GM21528 (cell line): ENCODE measurements around the gene RHOA.

Source experiments
- ATAC-seq: cut with Tn5 transposase; IDR thresholded peaks from one replicate; pipeline ENCODE4 v1.9.1; 2021; ENCODE audit warnings: mild to moderate bottlenecking, moderate library complexity; ENCODE audit not compliant: unreplicated experiment, low FRiP score

Gene RHOA

DNA sequence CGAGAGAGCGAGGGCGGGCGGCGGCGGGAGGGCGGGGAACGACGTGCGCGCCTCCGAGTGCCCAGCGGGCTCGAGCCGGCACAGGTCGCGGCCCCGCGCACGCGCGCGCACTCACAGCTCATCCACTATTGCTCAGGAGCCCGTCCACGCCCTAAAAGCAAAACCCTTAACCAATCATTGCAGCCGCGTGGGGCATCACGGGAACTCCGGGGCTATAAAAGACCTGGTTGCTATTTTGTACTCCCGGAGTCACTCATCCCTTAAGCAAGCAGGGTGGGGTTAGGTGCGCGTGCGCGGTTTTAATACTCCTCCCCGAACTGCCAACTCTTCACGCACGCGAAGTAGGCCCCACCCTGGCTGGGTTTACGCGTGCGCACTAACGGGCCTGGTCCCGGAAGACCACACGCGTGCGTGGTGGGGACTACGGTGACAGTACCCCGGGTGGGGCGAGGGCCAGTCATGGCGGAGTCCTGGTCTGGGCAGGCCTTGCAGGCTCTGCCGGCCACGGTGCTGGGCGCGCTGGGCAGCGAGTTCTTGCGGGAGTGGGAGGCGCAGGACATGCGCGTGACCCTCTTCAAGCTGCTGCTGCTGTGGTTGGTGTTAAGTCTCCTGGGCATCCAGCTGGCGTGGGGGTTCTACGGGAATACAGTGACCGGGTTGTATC, at the start of gene RHOA, which contains the start of gene TCTA:
Gene RHOA, minus strand, starts transcription at position 9 of the 664 bp plus-strand sequence. CDS start 36,387 bp downstream, outside the sequence.
Gene TCTA, plus strand, starts transcription at position 456 of the 664 bp plus-strand sequence. Its CDS starts 4 bp downstream, at position 460.
- peak; percentile 75 for ATAC-seq

DNA sequence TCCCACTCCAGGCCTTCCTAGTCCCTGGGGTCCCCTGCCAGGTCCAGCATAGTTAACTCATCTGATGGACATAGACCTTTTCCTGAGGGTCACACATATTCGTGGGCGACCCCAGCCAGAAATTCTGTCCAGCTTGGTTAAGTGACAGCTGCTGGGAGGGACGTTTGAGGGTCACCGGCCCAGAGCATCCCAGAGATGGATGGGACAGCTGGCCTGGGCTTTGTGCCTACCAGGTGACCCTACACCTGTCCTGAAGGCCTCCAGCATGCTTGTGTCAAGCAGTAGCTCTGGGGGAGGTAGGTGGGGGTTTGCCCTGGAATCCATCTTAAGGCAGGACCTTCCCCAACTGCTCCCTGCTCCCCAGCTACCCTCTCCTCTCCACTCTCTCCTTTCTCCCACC, 49.2 kb upstream of the RHOA start:
- no peak for ATAC-seq

DNA sequence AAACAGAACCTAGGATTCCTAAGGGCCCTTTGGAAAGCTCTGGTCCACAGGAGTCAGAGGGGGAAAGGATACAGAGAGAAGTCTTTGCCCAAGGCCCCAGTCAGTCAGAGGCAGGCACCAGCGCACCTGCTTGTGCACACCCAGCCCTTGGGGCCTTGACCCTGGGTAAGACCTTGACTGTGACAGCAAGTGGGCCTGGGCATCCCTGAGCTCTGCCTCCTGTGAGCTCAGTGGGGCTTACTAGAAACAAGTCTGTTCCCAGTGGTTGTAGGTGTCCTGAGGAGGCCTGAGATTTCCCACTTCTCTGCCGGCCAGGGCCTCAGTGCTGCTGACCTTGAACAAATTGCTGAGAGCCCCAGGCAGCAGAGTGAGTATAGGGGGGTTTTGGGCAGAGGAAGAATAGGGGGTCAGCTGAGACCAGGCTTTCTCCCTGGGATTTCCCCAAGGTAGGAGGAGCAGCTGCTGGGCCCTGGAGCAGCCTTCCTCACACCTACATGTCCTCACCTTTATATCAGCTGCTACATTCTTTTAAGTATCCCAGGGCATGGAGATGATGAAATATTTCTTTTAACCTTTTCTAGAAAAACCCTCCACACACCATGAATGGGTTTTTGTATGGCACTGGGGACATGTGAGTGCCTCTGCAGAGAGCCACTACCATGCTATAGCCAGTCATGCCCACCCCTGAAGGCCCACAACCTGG, 48.6 kb upstream of the RHOA start:
- no peak for ATAC-seq

DNA sequence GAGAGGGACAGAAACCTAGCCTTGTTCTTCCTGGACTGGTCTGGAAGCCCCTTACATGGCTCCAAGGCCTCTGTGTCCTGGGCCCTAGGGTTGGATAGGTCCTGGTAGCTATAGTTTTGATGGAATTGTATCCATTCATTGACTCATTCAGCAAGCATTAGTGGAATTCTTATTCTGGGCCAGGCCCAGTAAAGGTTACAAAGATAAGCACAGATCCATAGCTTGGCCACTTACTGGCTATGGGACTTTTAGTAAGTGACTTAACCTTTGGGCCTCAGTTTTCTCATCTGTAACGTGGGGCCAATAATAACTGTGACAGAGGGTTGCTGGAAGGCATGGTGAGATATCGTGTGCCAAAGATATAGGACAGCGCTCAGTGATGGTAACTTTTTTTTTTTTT, 44.7 kb upstream of the RHOA start:
- ATAC-seq, result no peak

DNA sequence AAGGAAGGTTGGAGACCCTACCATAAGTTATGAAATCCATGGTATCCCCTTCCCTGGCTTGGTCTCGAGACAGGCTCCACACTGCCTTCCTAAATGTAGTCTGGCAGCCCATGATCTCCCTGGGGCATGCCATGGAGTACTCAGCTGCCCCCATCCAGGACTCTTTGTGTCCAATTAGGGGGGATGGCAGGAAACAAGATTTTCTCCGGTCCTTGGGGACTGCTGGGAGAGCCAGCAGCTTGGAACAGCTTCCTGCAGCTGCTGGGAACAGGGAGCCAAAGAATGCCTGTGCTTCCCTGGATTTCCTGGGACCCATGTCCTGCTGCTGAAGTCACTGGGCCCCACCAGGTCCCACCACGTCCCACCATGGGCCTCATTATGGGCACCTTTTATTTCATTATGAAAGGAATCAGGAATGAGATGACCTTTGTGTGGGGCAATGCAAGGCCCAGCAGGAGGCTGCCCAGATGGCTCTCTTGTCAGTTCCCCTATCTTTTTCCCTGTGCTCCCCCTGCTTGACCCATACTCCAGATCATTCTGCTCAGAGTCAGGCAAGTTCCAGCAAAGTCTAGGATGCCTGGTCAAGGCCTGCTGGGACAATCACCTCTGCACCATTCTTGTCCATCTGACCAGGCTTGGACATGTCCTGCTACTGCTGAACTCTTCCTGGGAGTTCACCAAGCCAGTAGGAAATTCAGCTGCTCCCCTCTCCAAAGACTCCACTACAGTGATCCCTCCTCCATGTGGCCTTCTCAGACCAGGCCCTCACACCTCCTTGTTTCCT, 43.3 kb upstream of the RHOA start:
- no peak for ATAC-seq

DNA sequence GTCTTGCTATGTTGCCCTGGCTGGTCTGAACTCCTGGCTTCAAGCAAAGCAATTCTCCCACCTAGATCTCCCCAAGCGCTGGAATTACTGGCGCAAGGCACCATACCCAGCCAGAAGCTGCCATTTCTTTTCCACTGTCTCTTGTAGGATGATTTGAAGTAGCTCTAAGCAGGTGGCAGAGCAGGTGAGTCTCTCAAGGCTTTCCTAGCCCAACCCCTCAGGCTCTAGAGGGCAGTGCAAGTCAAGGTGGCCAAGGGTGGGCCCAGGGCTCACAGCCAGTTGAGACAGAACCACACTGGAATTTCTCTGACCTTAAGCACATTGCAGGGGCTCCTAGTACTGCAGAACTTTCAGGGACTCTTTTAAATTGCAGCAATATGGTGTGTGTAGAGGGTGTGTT, 42.7 kb upstream of the RHOA start:
- ATAC-seq, result no peak

DNA sequence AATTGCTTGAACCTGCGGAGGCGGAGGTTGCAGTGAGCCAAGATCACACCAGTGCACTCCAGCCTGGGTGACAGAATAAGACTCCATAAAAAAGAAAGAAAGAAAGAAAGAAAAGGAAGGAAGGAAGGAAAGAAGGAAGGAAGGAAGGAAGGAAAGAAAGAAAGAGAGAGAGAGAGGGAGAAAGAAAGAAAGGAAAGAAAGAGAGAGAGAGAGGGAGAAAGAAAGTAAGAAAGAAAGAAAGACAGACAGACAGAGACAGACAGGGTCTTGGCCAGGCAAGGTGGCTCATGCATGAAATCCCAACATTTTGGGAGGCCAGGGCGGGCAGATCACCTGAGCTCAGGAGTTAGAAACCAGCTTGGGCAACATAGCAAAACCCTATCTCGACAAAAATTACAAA, 41.8 kb upstream of the RHOA start:
- ATAC-seq, result no peak

DNA sequence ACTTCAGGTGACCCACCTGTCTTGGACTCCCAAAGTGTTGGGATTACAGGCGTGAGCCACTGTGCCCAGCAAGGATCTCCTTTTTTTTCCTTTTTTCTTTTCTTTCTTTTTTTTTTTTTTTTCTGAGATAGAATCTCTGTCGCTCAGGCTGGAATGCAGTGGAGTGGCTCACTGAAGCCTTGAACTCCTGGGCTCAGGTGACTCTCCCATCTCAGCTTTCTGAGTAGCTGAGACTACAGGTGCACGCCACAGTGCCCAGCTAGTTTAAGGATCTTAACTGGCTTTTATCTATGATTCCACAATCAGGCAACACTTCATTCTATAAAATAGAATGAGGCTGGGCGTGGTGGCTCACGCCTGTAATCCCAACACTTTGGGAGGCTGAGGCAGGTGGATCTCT, 33.6 kb upstream of the RHOA start:
- no peak for ATAC-seq

DNA sequence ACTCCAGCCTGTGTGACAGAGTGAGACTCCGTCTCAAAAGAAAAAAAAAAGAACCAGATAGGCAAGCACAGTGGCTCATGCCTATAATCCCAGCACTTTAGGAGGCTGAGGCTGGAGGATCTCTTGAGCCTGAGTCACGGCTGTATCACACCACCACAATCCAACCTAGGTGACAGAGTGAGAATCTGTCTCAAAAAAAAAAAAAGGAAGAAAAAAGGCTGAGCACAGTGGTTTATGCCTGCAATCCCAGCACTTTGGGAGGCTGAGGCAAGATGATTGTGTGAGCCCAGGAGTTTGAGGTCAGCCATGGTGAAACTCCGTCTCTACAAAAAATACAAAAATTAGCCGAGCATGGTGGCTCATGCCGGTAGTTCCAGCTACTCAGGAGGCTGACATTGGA, 23.0 kb upstream of the RHOA start:
- no peak for ATAC-seq

DNA sequence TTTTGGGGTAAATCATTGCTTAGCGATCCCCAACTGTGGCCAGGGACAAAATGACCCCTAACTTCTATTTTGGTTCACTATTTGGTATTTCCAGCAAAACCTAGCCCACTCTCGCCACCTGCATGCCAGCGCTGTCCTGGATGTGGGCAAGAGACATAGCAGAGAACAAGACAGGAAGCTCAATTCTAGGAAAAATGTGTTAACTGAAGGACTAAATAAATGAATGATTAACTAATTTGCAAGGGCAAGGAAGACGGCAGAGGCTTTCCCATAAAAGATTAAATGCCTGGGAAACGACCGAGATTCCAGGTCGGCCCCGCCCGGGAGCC, 16.9 kb upstream of the RHOA start:
- ATAC-seq, result no peak

DNA sequence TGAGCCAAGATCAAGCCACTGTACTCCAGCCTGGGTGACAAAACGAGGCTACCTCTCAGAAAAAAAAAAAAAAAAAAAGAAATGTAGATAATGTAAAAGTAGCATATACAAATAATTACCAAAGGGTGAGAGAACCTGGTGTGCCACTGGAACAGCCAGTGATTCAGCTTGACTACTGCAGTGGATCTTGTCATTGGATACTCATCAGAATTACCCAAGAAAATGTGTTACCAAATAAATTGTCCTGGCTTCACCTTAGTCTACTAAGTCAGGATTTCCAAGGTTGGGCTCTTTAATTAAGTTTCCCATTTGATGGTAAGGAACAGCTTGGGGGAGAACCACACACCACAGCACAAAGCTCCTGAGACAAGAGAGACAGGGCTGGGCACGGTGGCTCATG, 15.8 kb upstream of the RHOA start:
- no peak for ATAC-seq

DNA sequence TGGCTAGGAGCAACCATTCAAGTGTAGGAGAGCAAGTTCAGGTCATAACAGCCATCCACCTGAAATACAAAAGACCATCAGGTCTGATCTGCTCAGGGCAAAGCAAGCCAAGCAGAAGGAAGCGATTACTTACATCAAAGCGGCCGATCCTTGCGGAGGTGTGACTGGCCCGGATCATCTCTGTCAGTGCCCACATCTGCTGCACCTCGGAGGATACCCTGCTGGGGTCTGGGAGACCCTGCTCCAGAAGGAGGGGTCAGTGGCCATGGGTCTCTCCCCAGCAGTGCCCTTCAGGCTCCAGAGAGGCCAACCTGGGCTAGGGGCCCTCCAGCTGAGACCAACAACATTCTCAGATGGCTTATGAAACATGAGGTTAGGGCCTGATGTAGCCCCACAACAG, 13.0 kb upstream of the RHOA start:
- no peak for ATAC-seq

DNA sequence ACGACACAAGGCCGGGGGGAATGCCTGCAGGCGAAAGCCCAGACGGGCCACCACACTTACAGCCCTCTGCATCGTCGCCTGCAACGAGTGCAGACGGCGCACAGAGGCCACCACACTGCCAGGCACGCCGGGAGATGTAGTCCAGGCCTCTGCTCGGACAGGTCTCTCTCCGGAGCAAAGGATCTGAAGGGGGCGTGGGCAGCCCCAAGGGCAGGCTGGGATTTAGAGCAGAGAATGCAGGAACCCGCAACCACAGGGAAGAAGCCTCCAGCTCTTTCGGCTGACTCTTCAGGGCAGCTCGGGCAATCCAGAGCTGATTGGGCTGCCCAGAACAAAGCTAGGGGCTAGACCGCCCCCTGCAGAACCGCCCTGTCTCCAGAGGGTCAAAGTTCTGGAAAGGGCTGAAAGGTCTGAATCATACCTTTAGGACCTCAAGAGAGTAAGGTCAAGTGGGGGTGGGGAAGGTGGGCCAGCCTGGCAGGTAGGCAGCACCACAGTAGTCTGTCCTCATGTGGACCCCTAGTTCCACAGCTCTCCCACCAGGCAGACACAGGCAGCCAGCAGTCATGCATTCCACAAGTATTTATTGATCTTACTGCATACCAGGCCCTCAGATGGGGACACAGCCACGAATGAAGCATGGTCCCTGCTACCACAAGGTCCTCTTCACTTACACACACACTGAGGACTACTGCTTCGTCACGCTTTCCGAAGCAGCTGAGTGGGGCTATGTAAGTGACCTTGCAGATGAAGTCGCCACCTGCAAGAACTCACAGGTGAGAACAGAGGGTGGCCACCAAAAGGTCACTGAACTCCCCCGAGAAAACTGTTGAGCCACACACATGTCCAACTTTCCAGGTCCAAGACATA, 10.8 kb upstream of the RHOA start, which contains the start of gene AMT:
Gene AMT, minus strand, starts transcription at position 95 of the 870 bp plus-strand sequence. Its CDS starts 23 bp downstream, at position 72.
- ATAC-seq, result no peak

DNA sequence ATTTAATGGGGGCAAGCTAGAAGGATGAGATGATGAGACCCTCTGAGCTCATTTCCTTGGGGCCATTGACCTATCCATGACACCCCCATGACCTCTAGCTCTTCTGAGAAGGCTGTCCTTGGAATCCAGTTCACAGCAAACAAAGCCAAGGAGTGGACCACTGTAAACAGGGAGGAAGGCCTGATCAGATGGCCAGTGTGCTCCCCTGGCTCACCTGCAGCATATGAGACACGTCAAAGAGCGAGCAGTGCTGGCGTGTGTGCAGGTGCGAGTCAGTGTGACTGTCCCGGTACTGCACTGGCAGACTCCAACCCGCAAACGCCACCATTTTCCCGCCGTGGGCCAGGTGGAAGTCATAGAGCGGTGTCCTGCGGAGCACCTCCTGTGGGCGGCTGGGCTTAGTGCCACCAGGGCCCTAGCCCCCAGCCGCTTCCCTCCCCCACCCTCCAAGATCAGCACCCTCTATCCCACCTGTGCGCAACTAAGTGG, 10.2 kb upstream of the RHOA start:
- ATAC-seq, result no peak

DNA sequence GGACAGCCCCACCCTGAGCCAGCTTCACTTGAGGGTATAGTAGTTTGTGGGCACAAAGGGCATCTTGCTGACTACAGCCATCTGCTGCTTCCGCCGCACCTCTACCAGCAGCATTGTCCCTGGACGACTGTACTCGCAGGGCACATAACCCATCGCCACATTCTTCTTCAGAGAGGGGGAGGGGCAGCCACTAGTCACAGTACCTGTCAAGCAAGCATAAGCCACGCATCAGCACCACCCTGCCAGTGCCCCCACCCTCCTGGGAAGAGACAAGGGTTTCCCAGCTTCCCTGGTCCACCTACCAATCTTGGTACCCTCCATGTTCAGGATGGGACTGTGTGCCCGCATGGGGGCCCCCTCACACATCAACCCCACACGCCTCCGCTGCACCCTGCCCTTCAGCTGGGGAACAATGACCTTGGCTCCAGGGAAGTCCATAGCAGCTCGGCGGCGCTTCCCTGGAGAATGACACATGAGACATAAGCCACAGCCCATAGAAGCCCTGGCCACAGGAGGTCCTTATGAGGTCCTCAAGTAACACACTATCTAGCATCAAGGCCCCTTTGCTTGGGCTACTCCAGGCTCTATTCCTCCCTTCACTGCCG, 5.8 kb upstream of the RHOA start:
- no peak for ATAC-seq

DNA sequence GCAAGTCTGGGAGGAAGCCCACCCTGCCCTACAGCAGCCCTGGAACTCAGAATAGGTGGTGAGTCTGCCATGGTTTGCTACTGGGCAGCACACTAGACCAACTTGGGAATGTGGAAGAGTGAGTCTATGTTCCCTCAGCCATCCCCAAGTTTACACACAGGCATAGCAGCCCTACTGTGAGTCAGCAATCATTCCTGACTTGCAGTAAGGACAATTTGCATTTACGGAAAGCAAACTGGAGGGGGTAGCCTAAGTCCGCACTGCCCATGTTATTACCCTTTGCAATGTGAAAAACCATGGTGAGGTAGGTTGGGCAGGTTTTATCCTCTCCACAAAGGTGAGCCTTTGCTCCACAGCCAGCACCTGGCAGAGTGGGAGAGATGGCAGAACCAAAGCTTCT, 5.1 kb upstream of the RHOA start:
- no peak for ATAC-seq

DNA sequence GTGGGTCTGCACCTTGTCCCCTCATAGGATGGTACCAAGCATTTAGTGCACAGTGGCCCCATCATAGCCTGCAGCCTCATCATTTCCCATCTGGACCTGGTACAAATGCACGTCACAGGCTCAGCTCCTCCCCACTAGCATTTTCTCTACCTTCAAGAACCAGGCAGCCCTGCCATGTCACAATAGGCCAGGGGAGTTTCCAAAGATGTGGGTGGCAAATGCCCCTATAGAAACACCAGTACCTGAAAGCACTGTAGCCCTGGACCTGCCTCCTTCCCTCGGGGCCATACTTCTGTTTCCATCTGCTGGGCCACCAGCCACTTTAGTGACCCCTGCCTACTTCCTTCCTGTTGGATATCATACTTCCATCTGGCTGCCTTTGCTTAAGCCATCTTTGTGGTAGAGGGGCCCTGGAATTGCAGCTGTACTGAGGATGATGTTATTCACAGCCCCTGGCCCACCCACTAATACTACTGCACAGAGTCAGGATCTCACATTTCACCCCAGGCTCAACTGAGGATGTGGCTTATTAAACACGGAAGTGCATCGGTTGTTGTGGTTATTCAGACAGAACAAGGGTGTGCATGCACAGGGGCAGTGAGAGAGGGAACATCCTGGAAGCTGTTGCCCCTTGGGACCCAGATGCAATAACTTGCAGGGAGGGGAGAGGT, 4.3 kb upstream of the RHOA start:
- no peak for ATAC-seq

DNA sequence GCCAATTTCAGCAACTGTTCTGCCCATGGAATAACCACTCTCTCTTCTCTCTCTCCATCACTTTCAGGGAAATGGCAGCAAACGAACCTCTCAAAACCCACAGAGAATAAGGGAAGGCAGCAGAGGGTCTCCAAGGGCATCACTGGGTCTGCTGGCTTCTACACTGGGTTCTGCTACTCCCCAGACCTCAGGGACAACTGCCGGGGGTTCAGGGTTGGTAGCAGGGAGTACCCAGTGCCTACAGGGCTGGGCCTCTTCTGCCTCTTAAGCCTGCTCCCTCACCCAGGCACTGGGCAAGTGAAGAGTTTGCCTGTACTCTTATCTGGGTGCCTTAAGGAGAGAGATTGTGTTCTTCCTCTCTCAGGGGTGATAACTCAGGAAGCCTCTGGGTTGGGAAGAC, 3.0 kb upstream of the RHOA start:
- ATAC-seq, result no peak

DNA sequence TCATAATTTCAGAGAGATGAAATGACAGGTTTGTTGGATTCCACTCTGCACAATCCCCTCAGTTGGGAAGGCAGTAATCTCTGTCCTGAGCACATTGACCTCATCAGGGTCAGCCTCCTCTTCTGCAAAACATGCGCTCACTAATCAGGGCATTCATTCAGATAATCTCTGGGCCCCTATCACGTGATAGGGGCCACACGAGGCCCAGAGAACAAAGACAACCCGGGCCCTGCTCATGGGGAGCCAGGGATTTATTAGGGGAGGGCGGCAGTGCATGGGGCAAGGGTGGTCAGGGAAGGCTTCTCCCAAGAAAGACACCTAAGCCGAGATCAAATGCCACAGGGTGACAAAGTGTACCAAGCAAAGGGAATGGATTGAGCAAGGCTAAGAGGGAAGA, 1.6 kb upstream of the RHOA start:
- ATAC-seq, result no peak
